Endothelial cell of umbilical vein (primary cell): Measurements from ENCODE around the gene GPR61.

ENCODE experiments used
- EZH2 ChIP-seq: IDR thresholded peaks from 2 replicates; pipeline ENCODE4 v1.6.1; 2012; ENCODE audit warnings: borderline replicate concordance, low read depth, mild to moderate bottlenecking, moderate library complexity, low read length, inconsistent platforms; ENCODE audit not compliant: severe bottlenecking
- GATA2 ChIP-seq: IDR thresholded peaks from 2 replicates; pipeline ENCODE4 v1.7.0; 2011; ENCODE audit warnings: low read depth, mild to moderate bottlenecking, moderate library complexity, mixed read lengths, low read length; ENCODE audit not compliant: insufficient read length, insufficient read depth
- JUN ChIP-seq: IDR thresholded peaks from 2 replicates; pipeline ENCODE4 v1.6.1; 2011; ENCODE audit warnings: borderline replicate concordance, low read depth; ENCODE audit not compliant: insufficient read length, insufficient read depth
- MAX ChIP-seq: IDR thresholded peaks from 2 replicates; pipeline ENCODE4 v1.6.1; 2011; ENCODE audit not compliant: insufficient read depth, insufficient read length
- POLR2A ChIP-seq: IDR thresholded peaks from 2 replicates; pipeline ENCODE4 v1.6.1; 2012; ENCODE audit warnings: low read depth, mild to moderate bottlenecking, control low read depth, low read length
- POLR2AphosphoS5 ChIP-seq: IDR thresholded peaks from 2 replicates; pipeline ENCODE4 v1.6.1; 2012; ENCODE audit warnings: low read depth, mild to moderate bottlenecking, control low read depth, low read length, moderate library complexity; ENCODE audit not compliant: insufficient read depth
- TF ChIP-seq, protein P1 (sequence below), 2 donors: IDR thresholded peaks; 1 replicate in 1 of 2; 2 replicates in 1 of 2; pipeline ENCODE4 v1.5.1; 2011; ENCODE audit warnings: low read length in 2 of 2, mild to moderate bottlenecking in 2 of 2, moderate library complexity in 2 of 2, control low read depth in 1 of 2, inconsistent platforms in 1 of 2, low read depth in 1 of 2; ENCODE audit not compliant: insufficient read depth in 1 of 2; ENCODE audit errors: extremely low read depth in 1 of 2

DNA sequence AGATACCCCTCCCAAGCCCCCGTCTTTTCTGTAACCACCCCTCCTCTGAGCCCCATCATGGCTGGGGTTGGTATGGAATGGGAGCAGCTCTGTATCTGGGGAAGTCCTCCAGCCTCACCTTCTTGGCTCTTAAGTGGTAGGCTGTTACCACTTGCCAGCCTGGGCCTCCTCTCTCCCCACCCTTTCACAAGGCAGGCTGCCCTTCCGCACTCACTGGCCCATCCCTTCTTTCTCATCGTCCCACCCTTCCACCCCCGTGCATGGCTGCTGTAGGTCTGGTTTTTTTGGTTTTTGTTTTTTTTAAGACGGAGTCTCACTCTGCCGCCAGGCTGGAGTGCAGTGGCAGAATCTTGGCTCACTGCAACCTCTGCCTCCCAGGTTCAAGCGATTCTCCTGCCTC is 40.6 kb upstream of the GPR61 start:
- TF ChIP-seq, protein P1, sequence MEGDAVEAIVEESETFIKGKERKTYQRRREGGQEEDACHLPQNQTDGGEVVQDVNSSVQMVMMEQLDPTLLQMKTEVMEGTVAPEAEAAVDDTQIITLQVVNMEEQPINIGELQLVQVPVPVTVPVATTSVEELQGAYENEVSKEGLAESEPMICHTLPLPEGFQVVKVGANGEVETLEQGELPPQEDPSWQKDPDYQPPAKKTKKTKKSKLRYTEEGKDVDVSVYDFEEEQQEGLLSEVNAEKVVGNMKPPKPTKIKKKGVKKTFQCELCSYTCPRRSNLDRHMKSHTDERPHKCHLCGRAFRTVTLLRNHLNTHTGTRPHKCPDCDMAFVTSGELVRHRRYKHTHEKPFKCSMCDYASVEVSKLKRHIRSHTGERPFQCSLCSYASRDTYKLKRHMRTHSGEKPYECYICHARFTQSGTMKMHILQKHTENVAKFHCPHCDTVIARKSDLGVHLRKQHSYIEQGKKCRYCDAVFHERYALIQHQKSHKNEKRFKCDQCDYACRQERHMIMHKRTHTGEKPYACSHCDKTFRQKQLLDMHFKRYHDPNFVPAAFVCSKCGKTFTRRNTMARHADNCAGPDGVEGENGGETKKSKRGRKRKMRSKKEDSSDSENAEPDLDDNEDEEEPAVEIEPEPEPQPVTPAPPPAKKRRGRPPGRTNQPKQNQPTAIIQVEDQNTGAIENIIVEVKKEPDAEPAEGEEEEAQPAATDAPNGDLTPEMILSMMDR (IDR thresholded peaks at IDR 0.05; ENCODE audit: extremely low read depth in 1 of 2, insufficient read depth in 1 of 2, low read depth in 1 of 2, low read length in 2 of 2), result no peak
- TF ChIP-seq GATA2 (no peak), EZH2 (no peak), POLR2A (no peak), MAX (no peak), POLR2AphosphoS5 (no peak), JUN (no peak)
